NCI-H146 (cell line): ENCODE measurements around the gene LRP11.

Experiments
- DNase-seq: peaks from one replicate; lab custom pipeline; 2025; lab: John Stamatoyannopoulos, UW

Gene LRP11

DNA sequence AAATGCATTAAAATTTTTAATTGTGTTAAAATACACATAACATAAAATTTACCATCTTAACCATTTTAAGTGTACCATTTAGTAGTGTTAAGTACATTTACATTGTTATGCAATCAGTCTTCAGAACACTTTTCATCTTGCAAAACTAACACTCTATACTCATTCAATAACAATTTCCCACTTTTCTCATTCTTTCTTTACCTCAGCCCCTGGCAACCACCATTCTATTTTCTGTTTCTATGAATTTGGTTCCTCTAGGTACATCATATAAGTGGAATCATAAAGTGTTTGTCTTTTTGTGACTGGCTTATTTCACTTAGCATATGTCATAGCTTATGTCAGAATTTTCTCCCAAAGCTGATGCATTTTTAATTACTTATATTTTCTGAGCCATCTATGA lies 82.4 kb downstream of the LRP11 start:
- no peak for DNase-seq

DNA sequence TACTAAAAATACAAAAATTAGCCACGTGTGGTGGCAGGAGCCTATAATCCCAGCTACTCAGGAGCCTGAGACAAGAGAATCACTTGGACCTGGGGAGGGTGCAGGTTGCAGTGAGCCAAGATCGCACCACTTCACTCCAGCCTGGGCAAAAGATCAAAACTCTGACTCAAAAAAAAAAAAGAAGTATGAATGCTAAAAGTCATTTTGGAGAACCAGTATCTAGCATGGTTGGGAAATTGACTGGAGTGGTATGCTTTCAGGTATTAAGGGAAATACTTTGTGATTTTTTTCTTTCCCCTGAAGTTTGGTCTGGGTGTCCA lies 84.6 kb downstream of the LRP11 start:
- no peak for DNase-seq

DNA sequence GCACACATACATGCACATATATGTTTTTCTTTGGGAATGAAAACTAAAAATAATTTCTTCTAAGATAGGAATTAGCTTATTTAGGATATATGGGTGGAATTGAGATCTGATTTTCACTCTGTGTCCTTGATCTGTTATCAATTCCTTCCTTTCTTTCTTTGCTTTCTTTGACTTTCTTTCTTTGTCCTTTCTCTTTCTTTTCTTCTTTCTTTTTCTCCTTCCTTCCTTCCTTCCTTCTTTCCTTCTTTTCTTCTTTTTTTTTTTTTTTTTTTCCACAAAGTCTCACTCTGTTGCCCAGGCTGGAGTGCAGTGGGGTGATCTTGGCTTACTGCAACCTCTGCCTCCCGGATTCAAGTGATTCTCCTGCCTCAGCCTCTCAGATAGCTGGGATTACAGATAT lies 86.5 kb downstream of the LRP11 start:
- DNase-seq = no peak

DNA sequence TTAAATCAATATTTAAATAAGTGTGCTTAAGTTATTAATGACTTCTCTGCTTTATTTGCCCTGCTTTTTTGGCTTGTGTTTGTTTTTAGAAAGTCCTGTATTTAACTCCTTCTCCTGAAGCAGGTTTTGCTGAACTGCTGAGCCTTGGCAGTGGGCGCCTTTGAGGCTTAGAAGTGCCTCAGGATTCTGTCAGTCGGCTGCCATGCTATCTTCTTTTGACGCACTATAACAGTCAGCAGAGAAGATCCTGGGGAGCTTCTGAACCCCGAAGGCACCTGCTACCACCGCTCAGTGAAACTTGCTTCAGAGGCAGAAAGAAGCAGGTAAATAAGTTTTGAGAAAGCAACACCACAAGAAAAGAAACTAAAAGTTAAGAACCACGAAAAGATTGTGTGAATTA lies 92.2 kb downstream of the LRP11 start:
- DNase-seq = no peak

DNA sequence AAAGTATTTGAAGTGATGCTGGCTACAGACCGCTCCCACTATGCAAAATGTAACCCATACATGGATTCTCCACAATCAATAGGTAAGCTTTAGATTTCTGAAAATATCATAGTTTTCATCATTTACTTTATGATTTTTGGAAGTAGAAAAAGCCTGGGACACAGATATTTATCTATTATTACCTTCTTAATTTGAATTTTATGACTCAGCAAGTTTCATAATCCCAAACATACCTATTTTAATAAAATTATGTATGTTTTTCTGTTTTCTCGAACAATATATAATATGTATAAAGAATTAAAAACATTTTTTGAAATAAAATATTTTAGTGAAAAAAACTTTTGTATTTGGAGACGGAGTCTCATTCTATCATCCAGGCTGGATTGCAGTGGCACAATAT lies 93.0 kb downstream of the LRP11 start:
- no peak for DNase-seq

DNA sequence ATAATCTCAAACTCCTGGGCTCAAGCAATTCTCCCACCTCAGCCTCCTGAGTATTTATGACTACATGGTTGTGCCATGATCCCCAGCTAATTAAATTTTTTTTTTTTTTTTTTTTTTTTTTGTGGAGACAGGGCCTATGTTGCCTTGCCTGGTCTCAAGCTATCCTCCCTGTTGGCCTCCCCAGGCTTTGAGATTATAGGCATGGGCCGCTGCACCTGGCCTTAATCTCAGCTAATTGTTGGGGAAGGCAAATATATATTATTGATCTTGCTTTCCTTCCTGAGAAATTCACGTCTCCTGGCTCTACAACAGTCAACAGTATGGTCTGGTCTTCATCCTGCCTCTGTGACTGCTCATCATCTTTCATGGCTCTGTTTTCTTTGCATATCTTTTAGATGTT lies 94.5 kb downstream of the LRP11 start:
- peak; percentile 97 for DNase-seq
